ENCODE results near the gene RNF166. TPM values are rescaled to one million over a fixed set of nuclear protein-coding genes. Genes with fewer than 3 reads are reported as not detected.

The RNF166 gene
- total and polyA plus RNA-seq, 8 donors = 9.7 to 40.9 (median 11.8) TPM

GRCh38 chr16:88732961-88733294, 26.7 kb upstream of the RNF166 start:
- no peak for ATAC-seq
- 79 to 88% methylated on average over 11 to 13 of the region's 13 CpGs for WGBS, 2 donors
- H3K27ac ChIP-seq = no peak overlapping the region
- H3K27me3 ChIP-seq = no peaks in the 10 kb centered on the region
- peaks cover 0 to 8% (median 0%) of the 10 kb centered on the region in 3 donors for H3K36me3 ChIP-seq
- TF ChIP-seq CTCF (IDR thresholded peaks at IDR 0.05) = no peak
- intact Hi-C loops (cut with DNase I) = loop anchor here in 1 of 3 donors (10.0 kb wide), 1 partner anchor 432 kb away; no protein-coding TSS in a partner anchor
- no peaks in the 10 kb centered on the region for H3K9me3 ChIP-seq
- FAIRE-seq = no peak
- H3K4me1 ChIP-seq = no peaks in the 10 kb centered on the region
- no peak overlapping the region for H3K4me3 ChIP-seq
- no peak for DNase-seq

- Histone ChIP-seq H3K27me3 (no peaks in the 10 kb centered on the region), H3K27ac (no peak overlapping the region), H3K36me3 (peaks cover 0 to 8% (median 0%) of the 10 kb centered on the region in 3 donors), H3K9me3 (no peaks in the 10 kb centered on the region), H3K4me3 (no peak overlapping the region), H3K4me1 (no peaks in the 10 kb centered on the region)
- ATAC-seq (no peak), FAIRE-seq (no peak), DNase-seq (no peak)
- TF ChIP-seq CTCF (IDR thresholded peaks at IDR 0.05) = no peak
- 71 to 85% methylated on average over 28 to 30 of the region's 30 CpGs for WGBS, 2 donors
- intact Hi-C loops (cut with DNase I) = loop anchor here in 1 of 3 donors (10.0 kb wide), 1 partner anchor 432 kb away; no protein-coding TSS in a partner anchor
These were observed 26.2 kb upstream of the RNF166 start for GRCh38 chr16:88732172-88732960.

- Histone ChIP-seq H3K4me1 (no peaks in the 10 kb centered on the region), H3K4me3 (no peak overlapping the region), H3K27ac (no peak overlapping the region), H3K36me3 (peaks cover 0 to 8% (median 0%) of the 10 kb centered on the region in 3 donors), H3K9me3 (no peaks in the 10 kb centered on the region), H3K27me3 (no peaks in the 10 kb centered on the region)
- intact Hi-C loops (cut with DNase I) = loop anchor here in 1 of 3 donors (10.0 kb wide), 1 partner anchor 433 kb away; no protein-coding TSS in a partner anchor
- ATAC-seq = no peak
- 45 to 61% methylated on average over 14 to 15 of the region's 15 CpGs for WGBS, 2 donors
- FAIRE-seq = no peak
- no peak for DNase-seq
- no peak for TF ChIP-seq CTCF (IDR thresholded peaks at IDR 0.05)
These were observed 25.5 kb upstream of the RNF166 start for GRCh38 chr16:88731699-88732098.

GRCh38 chr16:88730632-88731607, 24.7 kb upstream of the RNF166 start:
- no peak for ATAC-seq
- Histone ChIP-seq H3K36me3 (peaks cover 0 to 8% (median 0%) of the 10 kb centered on the region in 3 donors), H3K27ac (no peak overlapping the region), H3K9me3 (no peaks in the 10 kb centered on the region), H3K27me3 (no peaks in the 10 kb centered on the region), H3K4me3 (no peak overlapping the region), H3K4me1 (no peaks in the 10 kb centered on the region)
- 65 to 84% methylated on average over 31 to 34 of the region's 34 CpGs for WGBS, 2 donors
- no peak for FAIRE-seq
- TF ChIP-seq CTCF (IDR thresholded peaks at IDR 0.05) = no peak
- DNase-seq = no peak
- intact Hi-C loops (cut with DNase I) = loop anchor here in 1 of 3 donors (10.0 kb wide), 1 partner anchor 434 kb away; no protein-coding TSS in a partner anchor

All from pancreas (tissue), 10 donors.